Activated T-helper 1 cell treated with anti-CD3 and anti-CD28 coated beads, Interleukin-2, amount 50 U/mL, for 16 hours (primary cell): ENCODE results near the gene DNAJB12.
A peak's percentile ranks its signal among the peaks of the same experiment; 100 is the strongest.
"Not testable (repeated sequence)": the region's sequence is repeated elsewhere in the genome, so short reads cannot be mapped to it uniquely, and the experiment has no call there.

ENCODE experiments used
- DNase-seq, 2 donors: peaks; one replicate each; pipeline ENCODE4 v3.0.0-alpha.2; 2020; ENCODE audit warnings: low read depth in 1 of 2, low spot score in 1 of 2

DNAJB12 gene

GRCh38 chr10:72353965-72354355 is 759 bp downstream of the DNAJB12 start:
- DNase-seq, result no peak

- no peak for DNase-seq
These were observed 1.4 kb downstream of the DNAJB12 start for GRCh38 chr10:72353028-72353964.

- no peak for DNase-seq
These were observed 3.2 kb downstream of the DNAJB12 start for GRCh38 chr10:72351479-72351878.

- no peak for DNase-seq
These were observed 5.3 kb downstream of the DNAJB12 start for GRCh38 chr10:72349438-72349837.

- no peak for DNase-seq
These were observed 6.4 kb downstream of the DNAJB12 start for GRCh38 chr10:72348282-72348681.

- not testable (repeated sequence) for DNase-seq
These were observed 8.6 kb downstream of the DNAJB12 start for GRCh38 chr10:72346117-72346516.

- no peak for DNase-seq
These were observed 9.8 kb downstream of the DNAJB12 start for GRCh38 chr10:72344932-72345331.

- no peak for DNase-seq
These were observed 11.8 kb downstream of the DNAJB12 start for GRCh38 chr10:72342911-72343310.

- peak; percentile 52 to 68 for DNase-seq
These were observed 14.0 kb downstream of the DNAJB12 start for GRCh38 chr10:72340510-72341261.

- no peak for DNase-seq
These were observed 16.5 kb downstream of the DNAJB12 start for GRCh38 chr10:72338180-72338579.

- DNase-seq, result no peak
These were observed 17.0 kb downstream of the DNAJB12 start for GRCh38 chr10:72337722-72338121.

- peak; percentile 48 to 58 for DNase-seq
These were observed 17.6 kb downstream of the DNAJB12 start for GRCh38 chr10:72337039-72337629.

- DNase-seq, result no peak
These were observed 18.3 kb downstream of the DNAJB12 start for GRCh38 chr10:72336259-72337038.

- no peak for DNase-seq
These were observed 19.1 kb downstream of the DNAJB12 start for GRCh38 chr10:72335394-72336258.

- DNase-seq, result peak; percentile 62 to 69
These were observed 19.8 kb downstream of the DNAJB12 start for GRCh38 chr10:72334825-72335393.

GRCh38 chr10:72334196-72334824 is 20.4 kb downstream of the DNAJB12 start:
- DNase-seq, result no peak

GRCh38 chr10:72333112-72334015 is 21.4 kb downstream of the DNAJB12 start:
- no peak for DNase-seq

GRCh38 chr10:72332423-72333111 is 22.2 kb downstream of the DNAJB12 start:
- no peak for DNase-seq
